Ovary (tissue), 9 donors: ENCODE measurements around the gene TMEM140. TPM values are rescaled to one million over a fixed set of nuclear protein-coding genes. Genes with fewer than 3 reads are reported as not detected.
A peak's percentile ranks its signal among the peaks of the same experiment; 100 is the strongest.

Experiments
- DNase-seq, 5 donors: peaks; one replicate each; pipeline ENCODE4 v3.0.0-alpha.2; 2019 to 2020
- H3K27ac ChIP-seq, 2 donors: fragments of 200-600 bp; one replicate each; pipeline versions ENCODE4 v1.5.1 to v1.8.0; 2019 to 2022
- H3K27me3 ChIP-seq: fragments of 200-600 bp; one replicate; pipeline ENCODE4 v1.8.0; 2022
- H3K36me3 ChIP-seq: fragments of 200-600 bp; sonication (generic); one replicate; pipeline ENCODE4 v1.5.1; 2019
- H3K4me1 ChIP-seq: one replicate; pipeline ENCODE4 v1.8.1; 2013; ENCODE audit warnings: mild to moderate bottlenecking, moderate library complexity; ENCODE audit not compliant: insufficient read depth
- H3K4me3 ChIP-seq: fragments of 200-600 bp; sonication (generic); one replicate; pipeline ENCODE4 v1.5.1; 2017
- H3K9me3 ChIP-seq, 2 donors: fragments of 200-600 bp in 1 of 2; sonication (generic) in 1 of 2; one replicate each; pipeline versions ENCODE4 v1.5.1 to v1.8.1; 2013 to 2019; ENCODE audit warnings: mild to moderate bottlenecking in 1 of 2, moderate library complexity in 1 of 2
- EP300 ChIP-seq: sonication (generic); formaldehyde crosslinking; IDR thresholded peaks from one replicate; pipeline ENCODE4 v1.6.1; 2017; ENCODE audit warnings: antibody characterized with exemption
- POLR2A ChIP-seq: fragments of 450-650 bp; IDR thresholded peaks from one replicate; pipeline ENCODE4 v1.6.1; 2017; ENCODE audit warnings: antibody characterized with exemption, mild to moderate bottlenecking, moderate library complexity
- WGBS, 3 donors: extraction: QIAGEN DNeasy Blood & Tissue Kit in 1 of 3; methylation state at CpG; one replicate each; pipeline versions ENCODE4 v1.1.5 to v1.1.7; 2013 to 2017; 5-methylcytosine and 5-hydroxymethylcytosine counted together
- intact Hi-C, 4 donors: fragments of 100-400 bp; cut with DNase I; formaldehyde crosslinking; loops; one replicate each; pipeline versions ENCODE4 v1.11.0 to v1.15.1; 2022 to 2023
- polyA plus RNA-seq, 2 donors: library from polyadenylated mRNA; stranded (reverse); fragments of 200-250 nt in 1 of 2; fragments of 350-450 nt in 1 of 2; fragmentation: Illumina TruSeq in 1 of 2; extraction: RNeasy Lipid Tissue Mini Kit (QIAGEN cat#74804) in 1 of 2; gene quantifications; one replicate each; pipeline ENCODE4 v1.2.3, GENCODE V29; 2013 to 2014
- total RNA-seq, 7 donors: library from RNA; depleted of rRNA in 2 of 7; stranded (reverse); fragments of >200 nt in 2 of 7; fragmentation: NEBNext Ultra II Directional in 3 of 7; extraction: Animal tissue kit (Norgen Biotek cat#: 25700) in 3 of 7; gene quantifications; one replicate each; pipeline versions ENCODE4 v1.1.0 to v1.2.4, GENCODE V29; 2016 to 2023
- TF ChIP-seq, protein P1 (sequence below), 3 donors: fragments of 450-650 bp in 2 of 3; fragments of 200-600 bp in 1 of 3; IDR thresholded peaks; one replicate each; pipeline versions ENCODE4 v1.5.1 to v1.8.0; 2016 to 2022; ENCODE audit warnings: antibody characterized with exemption in 3 of 3, mild to moderate bottlenecking in 1 of 3
- donor health status: DM: no; HTN: no; CAD: no; lungs with moderate emphysema.
- donor health status: DM: no; HTN: no; CAD: no.
- donor health status: Bipolar disorder and iron deficiency.
- donor health status: DM: yes; HTN: yes; CAD: no.
- donor health status: DM: no; HTN: no; CAD: no.
- donor health status: DM: yes; HTN: yes; CAD: no.

The TMEM140 gene
- total and polyA plus RNA-seq, 9 donors, result 5.9 to 25.0 (median 8.5) TPM

DNA sequence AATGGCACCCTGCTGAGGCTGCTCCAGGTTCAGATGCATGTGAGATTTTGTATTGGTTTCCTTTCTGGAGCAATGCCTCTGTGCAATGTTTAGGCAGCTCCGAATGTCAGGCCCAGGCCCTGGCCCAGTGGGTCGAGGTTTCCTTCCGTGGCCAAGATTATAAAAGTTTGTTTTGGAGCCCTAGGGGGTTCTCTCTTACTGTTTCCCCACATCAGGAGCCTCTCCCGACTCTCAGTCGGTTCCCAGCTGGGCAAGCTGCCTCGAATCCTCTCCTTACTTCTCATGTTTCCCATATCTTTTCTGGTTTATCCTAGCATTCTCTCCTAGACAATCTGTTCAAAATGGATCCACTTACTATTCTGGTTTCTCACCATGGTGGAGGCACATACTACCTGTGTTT, 11.0 kb downstream of the TMEM140 start:
- TF ChIP-seq POLR2A, result no peak
- TF ChIP-seq EP300, result no peak
- TF ChIP-seq, protein P1, sequence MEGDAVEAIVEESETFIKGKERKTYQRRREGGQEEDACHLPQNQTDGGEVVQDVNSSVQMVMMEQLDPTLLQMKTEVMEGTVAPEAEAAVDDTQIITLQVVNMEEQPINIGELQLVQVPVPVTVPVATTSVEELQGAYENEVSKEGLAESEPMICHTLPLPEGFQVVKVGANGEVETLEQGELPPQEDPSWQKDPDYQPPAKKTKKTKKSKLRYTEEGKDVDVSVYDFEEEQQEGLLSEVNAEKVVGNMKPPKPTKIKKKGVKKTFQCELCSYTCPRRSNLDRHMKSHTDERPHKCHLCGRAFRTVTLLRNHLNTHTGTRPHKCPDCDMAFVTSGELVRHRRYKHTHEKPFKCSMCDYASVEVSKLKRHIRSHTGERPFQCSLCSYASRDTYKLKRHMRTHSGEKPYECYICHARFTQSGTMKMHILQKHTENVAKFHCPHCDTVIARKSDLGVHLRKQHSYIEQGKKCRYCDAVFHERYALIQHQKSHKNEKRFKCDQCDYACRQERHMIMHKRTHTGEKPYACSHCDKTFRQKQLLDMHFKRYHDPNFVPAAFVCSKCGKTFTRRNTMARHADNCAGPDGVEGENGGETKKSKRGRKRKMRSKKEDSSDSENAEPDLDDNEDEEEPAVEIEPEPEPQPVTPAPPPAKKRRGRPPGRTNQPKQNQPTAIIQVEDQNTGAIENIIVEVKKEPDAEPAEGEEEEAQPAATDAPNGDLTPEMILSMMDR (IDR thresholded peaks at IDR 0.05), result no peak

DNA sequence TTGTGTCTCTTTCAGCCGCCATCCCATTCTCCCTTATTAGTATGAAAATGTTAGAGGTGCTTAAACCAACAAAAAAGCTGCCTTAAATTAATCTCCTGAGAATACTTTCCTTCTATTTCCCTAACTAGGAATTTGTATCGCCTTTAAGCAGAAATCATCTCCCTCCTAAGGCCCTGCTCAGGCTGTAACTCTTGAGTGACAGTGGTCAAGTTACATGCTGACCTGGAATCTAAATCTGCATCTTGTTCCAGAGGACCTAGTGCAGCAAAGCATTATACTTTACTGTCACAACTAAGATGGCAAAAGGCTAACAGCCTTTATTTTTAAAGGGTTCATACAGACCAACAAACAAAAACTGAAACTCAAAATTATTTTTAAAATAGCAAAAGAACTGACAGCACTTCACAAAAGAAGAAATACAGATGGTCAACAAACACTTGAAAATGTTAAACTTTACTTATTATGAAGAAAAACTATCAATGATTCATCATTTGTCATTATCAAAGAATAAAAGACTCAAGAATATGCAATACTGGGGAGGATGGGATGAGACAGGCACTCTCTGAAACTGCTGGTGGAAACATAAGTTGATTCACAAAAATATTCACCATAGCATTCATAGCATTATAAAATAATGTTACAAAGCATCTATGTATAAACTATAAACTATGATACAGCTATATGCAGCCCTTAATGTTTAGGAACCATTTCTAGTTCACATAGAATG, 11.7 kb downstream of the TMEM140 start:
- no peak overlapping the region for H3K27ac ChIP-seq
- TF ChIP-seq EP300 (no peak), POLR2A (no peak)
- TF ChIP-seq, protein P1 (IDR thresholded peaks at IDR 0.05), result no peak
- WGBS, 3 donors, result 86 to 98% (median 92%) methylated on average over 2 of the region's 2 CpGs
- no peak for DNase-seq
- H3K36me3 ChIP-seq, result no peaks in the 10 kb centered on the region
- no peaks in the 10 kb centered on the region for H3K9me3 ChIP-seq
- H3K4me3 ChIP-seq, result no peak overlapping the region
- no peaks in the 10 kb centered on the region for H3K27me3 ChIP-seq
- peaks cover 6% of the 10 kb centered on the region for H3K4me1 ChIP-seq
- intact Hi-C loops, result loop anchor here in 3 of 4 donors (10.0 kb wide), 4 partner anchors 165 to 475 kb away; partner anchors contain the start of gene AGBL3 (in 1 of the 3)

More for the DNA sequence above, 11.0 kb downstream of the TMEM140 start:
- Histone ChIP-seq H3K27me3 (no peaks in the 10 kb centered on the region), H3K4me3 (no peak overlapping the region), H3K4me1 (peaks cover 6% of the 10 kb centered on the region), H3K36me3 (no peaks in the 10 kb centered on the region), H3K27ac (no peak overlapping the region), H3K9me3 (no peaks in the 10 kb centered on the region)
- 67 to 89% (median 75%) methylated on average over 6 of the region's 6 CpGs for WGBS, 3 donors
- DNase-seq, result no peak
- intact Hi-C loops, result no loop called here

DNA sequence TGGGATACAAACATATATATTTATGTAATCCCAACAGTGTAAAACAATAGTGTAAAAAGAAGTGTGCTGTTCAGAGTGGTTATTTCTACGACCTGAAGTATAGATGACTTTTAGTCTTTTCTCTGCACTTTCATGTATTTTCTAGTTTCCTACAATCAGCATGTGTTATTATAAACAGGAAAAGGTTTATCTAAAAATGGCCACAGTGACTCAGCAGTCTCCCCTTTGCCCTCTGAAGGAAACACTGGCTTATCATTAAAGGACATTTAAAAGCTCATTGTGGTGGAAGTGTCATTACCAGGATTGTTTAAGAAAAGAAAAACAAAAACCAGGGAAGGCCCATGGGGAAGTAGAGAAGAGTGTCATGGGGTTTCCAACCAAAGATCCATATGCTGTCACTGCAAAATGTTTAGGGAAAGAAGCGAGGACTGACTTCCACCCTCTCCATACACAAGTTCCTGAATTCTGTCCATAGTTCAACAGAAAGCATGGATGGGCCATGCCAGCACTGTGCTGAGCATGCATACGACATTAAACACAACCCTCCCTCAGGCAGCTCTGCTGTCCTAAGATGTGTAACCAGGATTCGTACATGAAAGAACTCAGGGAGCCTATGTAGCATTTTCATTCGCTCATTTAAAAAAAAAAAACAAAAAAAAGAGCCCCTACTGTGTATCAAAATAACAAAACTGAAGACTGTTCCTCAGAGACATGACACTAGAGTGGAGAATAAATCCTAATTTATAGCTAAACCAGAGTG, 12.4 kb downstream of the TMEM140 start:
- intact Hi-C loops, result loop anchor here in 3 of 4 donors (10.0 kb wide), 4 partner anchors 165 to 475 kb away; partner anchors contain the start of gene AGBL3 (in 1 of the 3)
- H3K4me1 ChIP-seq, result peaks cover 6% of the 10 kb centered on the region
- DNase-seq, result no peak
- 73 to 76% (median 75%) methylated on average over 5 of the region's 5 CpGs for WGBS, 3 donors
- H3K27me3 ChIP-seq, result no peaks in the 10 kb centered on the region
- TF ChIP-seq, protein P1 (IDR thresholded peaks at IDR 0.05), result no peak
- TF ChIP-seq EP300 (no peak), POLR2A (no peak)
- H3K36me3 ChIP-seq, result no peaks in the 10 kb centered on the region
- no peak overlapping the region for H3K4me3 ChIP-seq
- H3K9me3 ChIP-seq, result no peaks in the 10 kb centered on the region
- peak overlapping the region in 1 of 2 donors; percentile 0 for H3K27ac ChIP-seq

DNA sequence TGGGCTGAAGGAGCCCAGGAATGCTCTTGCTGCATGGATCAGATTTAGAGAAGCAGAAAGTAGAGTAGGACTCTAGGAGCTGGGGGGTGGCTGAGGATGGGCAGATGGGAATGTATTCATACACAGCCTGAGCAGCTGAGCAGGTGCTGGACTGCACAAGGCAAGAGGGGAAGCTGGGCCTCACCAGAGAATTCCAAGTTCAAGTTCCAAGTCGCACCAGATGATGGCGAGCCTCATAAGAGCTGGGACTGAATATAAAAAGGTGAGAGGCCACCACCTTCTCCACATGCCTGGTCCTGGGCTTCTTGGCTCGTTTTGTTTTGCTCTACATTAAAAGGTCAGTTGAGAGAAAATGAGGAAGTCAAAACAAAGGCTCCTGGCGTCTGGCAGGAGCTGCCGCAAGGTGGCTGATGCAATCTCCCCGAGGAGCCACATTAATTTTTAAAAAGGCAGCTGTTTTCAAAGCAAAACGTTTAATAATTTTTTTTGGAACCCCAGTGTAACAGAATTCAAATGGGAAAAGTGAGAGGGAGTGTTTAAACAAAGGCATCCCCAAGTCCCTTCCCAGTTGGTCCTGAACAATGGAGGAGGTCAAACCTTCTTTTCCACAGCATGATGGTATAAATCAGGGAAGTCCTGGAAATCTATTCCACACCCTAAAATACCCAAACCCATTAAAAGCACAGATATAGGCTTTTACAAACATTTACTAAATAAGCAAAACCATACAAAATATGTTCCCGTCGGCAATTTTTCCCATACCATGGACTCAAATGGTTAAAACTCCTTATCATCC, 13.2 kb downstream of the TMEM140 start:
- DNase-seq, result no peak
- H3K27ac ChIP-seq, result peak overlapping the region in 1 of 2 donors; percentile 0
- H3K9me3 ChIP-seq, result no peaks in the 10 kb centered on the region
- H3K4me1 ChIP-seq, result peaks cover 6% of the 10 kb centered on the region
- H3K4me3 ChIP-seq, result no peak overlapping the region
- H3K27me3 ChIP-seq, result no peaks in the 10 kb centered on the region
- intact Hi-C loops, result loop anchor here in 3 of 4 donors (10.0 kb wide), 4 partner anchors 166 to 476 kb away; partner anchors contain the start of gene AGBL3 (in 1 of the 3)
- no peaks in the 10 kb centered on the region for H3K36me3 ChIP-seq
- TF ChIP-seq, protein P1 (IDR thresholded peaks at IDR 0.05), result no peak
- 52 to 61% (median 52%) methylated on average over 9 of the region's 9 CpGs for WGBS, 3 donors
